Right ventricle myocardium inferior (tissue), 1 donor: ENCODE results near the gene ZNF268. TPM values are rescaled to one million over a fixed set of nuclear protein-coding genes. Genes with fewer than 3 reads are reported as not detected.

ENCODE experiments used
- ATAC-seq: fragments of 200-7000 bp; cut with Tn5 transposase; one replicate; pipeline ENCODE4 v1.9.1; 2020; ENCODE audit warnings: mild to moderate bottlenecking, moderate library complexity
- DNase-seq: peaks from one replicate; pipeline ENCODE4 v3.0.0; 2021; ENCODE audit errors: missing footprints
- intact Hi-C: fragments of 100-400 bp; cut with DNase I; formaldehyde crosslinking; loops from one replicate; pipeline ENCODE4 v1.11.0; 2022
- long read RNA-seq: library from polyadenylated mRNA; unstranded; transcript quantifications from one replicate; pipeline ENCODE4 v2.0.0, GENCODE V29; 2021
- total RNA-seq: library from RNA; stranded (reverse); fragmentation: NEBNext Ultra II Directional; extraction: Animal tissue kit (Norgen Biotek cat#: 25700); gene quantifications from one replicate; pipeline ENCODE4 v1.2.1, GENCODE V29; 2021
- donor health status: DM: no; HTN: yes; CAD: no; lungs with severe emphysema.

Gene ZNF268
- 6.8 TPM for total RNA-seq
- long read RNA-seq, full-length matches to known transcripts, result 14 of 16 reads
- long read RNA-seq, partial matches to known transcripts, result 0 of 16 reads
- long read RNA-seq, other reads (novel, unspliced or antisense), result 2 of 16 reads

DNA sequence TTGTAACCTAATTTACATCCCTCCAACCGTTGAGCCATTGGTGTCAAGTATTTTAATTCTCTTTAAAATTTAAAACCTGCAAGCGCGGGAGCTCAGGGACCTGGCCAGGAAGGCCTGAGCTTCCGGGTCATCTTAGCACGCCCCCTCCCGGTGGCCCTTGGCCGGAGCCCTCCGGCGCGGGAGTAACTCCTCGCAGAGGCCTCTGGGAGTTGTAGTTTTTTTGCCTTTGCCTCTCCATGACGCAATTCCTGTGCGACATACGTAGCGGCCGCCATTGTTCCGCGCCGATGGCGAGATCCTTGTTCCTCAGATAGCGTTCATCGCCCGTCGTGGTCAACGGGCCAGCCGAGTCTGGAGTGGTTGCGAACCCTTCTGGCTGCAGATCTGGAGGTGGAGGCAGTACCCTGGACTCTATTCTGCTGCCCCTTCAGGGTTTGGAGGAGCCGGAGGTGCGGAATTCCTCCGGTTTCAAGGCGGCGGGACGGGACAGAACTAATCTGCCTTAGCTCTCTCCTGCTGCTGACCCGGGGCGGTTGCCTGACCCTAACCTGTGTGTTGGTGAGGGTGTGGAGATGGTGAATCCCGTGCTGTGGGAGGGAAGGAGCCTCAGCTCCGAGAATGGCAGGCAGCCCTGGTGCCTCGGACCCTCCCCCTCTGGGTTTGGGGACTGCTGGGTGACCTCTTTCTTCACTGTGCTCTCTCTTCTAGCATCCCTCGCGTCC is at the start of gene ZNF268:
Gene ZNF268 (plus strand): TSS at position 258 of the 722 bp plus-strand sequence. CDS start 503 bp downstream, outside the sequence.
- peak; percentile 98 for ATAC-seq
- intact Hi-C loops, result loop anchor here (1.0 kb wide), 3 partner anchors 51 to 195 kb away; partner anchors contain the start of genes ZNF10, ZNF140, ZNF26 and ZNF891
- DNase-seq, result peak; percentile 94

DNA sequence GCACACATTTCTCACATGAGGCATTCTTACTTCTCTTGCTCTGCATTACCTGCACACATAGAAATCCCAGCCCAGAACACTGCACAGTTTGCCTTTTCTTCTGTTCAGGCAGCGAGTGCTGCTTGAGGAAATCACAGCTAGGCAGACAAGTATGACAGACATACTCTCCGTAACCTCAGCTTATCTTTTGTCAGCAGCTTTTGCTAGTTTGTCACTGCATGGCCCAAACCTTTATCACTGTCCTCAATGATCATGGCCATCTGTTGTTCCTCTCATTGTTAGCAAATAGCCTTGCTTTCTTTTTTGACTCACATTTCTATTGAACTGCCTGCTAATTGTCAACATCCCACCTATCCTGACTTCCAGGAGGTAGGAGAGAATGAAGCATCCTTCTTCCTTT is 45.5 kb upstream of the ZNF268 start:
- DNase-seq (no peak), ATAC-seq (no peak)
- intact Hi-C loops, result no loop called here

DNA sequence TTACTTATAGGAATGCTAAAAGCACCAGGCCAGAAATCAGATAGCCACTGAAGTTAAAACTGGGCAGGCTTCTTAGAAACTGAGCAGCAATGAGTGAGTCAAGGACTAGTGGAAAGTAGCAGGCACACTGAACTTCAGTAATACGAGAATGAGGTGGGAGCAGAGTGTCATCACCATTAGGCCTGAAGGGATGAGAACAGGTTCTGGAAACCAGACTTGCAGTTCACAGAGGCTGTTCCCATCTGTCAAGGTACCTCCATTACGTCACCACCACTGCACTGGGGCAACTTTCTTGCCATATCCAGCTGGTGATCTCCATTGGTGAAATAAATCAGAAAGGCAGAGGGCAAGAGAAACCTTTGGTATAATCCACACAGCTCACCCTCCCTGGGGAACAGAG is 35.3 kb upstream of the ZNF268 start:
- intact Hi-C loops, result no loop called here
- no peak for ATAC-seq

DNA sequence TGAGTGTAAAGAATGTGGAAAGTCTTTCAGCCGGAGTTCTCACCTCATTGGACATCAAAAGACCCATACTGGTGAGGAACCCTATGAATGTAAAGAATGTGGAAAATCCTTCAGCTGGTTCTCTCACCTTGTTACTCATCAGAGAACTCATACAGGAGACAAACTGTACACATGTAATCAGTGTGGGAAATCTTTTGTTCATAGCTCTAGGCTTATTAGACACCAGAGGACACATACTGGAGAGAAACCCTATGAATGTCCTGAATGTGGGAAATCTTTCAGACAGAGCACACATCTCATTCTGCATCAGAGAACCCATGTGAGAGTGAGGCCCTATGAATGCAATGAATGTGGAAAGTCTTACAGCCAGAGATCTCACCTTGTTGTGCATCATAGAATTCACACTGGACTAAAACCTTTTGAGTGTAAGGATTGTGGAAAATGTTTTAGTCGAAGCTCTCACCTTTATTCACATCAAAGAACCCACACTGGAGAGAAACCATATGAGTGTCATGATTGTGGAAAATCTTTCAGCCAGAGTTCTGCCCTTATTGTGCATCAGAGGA is 25.1 kb upstream of the ZNF268 start:
- no peak for ATAC-seq
- DNase-seq, result no peak
- intact Hi-C loops, result no loop called here

More for the DNA sequence above, 35.3 kb upstream of the ZNF268 start:
- no peak for DNase-seq

DNA sequence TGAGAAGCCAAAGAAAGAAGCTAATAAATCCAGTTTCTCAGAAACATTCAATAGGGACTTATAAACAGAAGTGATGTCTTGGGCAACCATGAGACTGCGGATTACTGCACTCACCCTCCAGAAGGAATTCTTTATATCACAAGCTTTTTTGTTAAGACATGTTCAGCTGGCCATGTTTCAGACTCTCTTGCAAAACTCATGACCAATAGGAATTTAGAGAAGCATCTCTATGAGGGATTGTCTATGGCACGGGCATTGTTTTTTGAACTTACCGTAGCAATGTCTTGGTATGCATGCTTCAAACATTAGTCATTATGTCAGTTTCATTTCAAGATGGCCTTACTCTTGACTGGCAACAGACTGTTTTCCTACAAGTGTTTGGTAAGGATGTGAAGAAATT is 15.5 kb upstream of the ZNF268 start:
- DNase-seq (no peak), ATAC-seq (no peak)
- intact Hi-C loops, result no loop called here

DNA sequence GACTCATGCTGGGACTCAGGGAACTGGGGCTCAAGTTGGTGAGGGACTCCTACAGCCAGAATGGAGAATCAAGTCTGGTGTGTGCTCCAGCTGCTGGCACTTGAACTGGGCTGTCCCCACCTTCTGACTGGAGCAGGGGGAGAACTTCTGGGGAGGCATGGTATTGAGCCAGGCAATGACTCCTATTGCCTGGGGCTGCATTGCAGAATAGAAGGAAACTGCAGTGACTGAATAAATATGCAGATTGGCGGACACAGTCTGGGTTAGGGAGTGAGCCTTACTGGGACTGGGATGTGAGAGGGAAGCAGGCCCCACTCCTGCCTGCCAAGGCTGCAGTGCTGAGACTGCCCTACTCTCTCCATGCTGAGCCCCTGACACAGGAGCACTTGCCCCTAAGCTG is 8.8 kb upstream of the ZNF268 start:
- no peak for ATAC-seq
- no peak for DNase-seq
- intact Hi-C loops, result no loop called here

DNA sequence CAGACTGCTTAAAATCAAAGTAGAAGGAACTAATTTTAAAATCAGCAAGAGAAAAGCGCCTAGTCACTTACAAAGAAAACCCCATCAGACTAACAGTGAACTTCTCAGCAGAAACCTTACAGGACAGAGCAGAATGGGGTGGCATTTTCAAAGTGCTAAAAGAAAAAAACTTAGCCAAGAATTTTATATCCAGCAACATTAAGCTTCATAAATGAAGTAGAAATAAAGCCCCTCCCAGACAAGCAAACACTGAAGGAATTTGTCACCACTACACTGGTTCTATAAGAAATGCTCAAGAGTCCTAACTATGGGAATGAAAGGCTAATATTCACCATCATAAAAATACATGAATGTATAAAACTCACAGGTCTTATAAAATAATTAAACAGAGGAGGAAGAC is 6.4 kb upstream of the ZNF268 start:
- no peak for ATAC-seq
- intact Hi-C loops, result no loop called here
- no peak for DNase-seq

DNA sequence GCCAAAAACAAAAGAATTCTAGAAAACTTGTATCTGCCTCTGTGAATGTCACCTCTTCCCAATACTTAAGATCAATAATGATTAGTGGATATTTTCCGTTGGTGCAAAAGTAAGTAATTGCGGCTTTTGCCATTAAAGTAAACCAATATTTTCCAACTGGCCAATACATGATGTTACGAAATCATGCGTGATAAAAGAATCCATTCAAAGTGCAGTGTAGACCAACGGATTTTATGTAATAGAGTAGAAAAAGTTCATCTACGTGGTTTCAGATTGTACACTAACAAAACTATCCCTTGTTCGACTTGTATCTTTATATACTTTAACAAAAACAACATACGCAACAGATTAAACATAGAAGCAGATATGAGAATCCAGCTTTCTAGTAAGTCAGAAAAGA is 626 bp upstream of the ZNF268 start:
- ATAC-seq (no peak), DNase-seq (no peak)
- intact Hi-C loops, result loop anchor here (1.0 kb wide), 3 partner anchors 50 to 194 kb away; partner anchors contain the start of genes ZNF10, ZNF140, ZNF26 and ZNF891

DNA sequence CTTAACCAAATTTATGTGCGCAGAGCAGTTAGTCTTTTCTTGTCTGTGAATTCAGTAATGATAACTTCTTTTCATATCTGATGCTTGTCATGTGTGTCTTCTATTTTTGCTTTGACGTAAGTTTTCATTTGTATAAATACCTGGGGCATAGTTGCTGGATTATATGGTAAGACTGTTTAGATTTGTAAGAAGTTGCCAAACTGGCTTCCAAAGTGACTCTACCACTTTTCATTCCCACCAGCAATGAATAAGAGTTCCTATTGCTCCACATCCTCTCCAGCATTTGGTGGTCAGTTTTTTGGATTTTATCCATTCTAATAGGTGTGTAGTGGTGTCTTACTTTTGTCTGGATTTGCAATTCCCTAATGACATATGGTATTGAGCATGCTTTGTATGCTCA is 8.9 kb downstream of the ZNF268 start:
- DNase-seq (no peak), ATAC-seq (no peak)
- intact Hi-C loops, result no loop called here

DNA sequence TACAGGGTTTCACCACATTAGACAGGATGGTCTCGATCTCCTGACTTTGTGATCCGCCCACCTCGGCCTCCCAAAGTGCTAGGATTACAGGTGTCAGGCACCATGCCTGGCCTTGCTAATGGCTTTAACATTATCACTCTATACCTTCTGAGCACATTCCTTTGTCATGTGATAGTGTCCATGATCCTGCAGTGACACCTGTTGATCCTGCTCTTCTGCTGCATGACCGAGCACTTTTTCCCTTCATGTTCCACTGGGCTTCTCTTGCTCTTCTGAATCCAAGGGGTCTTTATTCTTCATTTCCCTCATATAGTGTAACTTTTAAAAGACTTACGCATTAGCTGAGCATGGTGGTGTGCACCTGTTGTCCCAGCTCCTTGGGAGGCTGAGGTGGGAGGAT is 11.6 kb downstream of the ZNF268 start:
- DNase-seq (no peak), ATAC-seq (no peak)
- intact Hi-C loops, result no loop called here

DNA sequence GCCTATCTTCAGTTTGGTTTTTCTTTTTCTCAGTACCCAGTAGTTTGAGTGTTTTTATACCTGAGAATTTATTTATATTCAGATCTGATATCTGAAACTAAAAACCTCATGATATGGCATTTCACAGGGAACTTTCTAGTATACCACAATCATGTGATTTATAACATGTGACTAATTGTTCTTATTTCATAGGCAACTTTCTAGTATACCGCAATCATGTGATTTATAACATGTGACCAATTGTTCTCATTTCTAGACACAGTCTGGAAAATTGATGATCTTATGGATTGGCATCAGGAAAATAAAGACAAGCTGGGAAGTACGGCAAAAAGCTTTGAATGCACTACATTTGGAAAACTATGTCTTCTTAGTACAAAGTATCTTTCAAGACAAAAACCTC is 20.6 kb downstream of the ZNF268 start:
- DNase-seq, result no peak

DNA sequence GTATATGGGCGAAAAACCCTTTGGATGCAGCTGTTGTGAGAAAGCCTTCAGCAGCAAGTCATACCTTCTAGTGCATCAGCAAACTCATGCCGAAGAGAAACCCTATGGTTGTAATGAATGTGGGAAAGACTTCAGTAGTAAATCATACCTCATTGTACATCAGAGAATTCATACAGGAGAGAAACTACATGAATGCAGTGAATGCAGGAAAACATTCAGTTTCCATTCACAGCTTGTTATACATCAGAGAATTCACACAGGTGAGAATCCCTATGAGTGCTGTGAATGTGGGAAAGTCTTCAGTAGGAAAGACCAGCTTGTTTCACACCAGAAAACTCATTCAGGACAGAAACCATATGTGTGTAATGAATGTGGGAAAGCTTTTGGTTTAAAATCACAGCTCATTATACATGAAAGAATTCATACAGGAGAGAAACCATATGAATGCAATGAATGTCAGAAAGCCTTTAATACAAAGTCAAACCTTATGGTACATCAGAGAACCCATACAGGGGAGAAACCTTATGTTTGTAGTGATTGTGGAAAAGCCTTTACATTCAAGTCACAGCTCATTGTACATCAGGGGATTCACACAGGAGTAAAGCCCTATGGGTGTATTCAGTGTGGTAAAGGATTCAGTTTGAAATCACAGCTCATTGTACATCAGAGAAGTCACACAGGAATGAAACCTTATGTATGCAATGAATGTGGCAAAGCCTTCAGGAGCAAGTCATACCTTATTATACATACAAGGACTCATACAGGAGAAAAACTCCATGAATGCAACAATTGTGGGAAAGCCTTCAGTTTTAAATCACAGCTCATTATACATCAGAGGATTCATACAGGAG is 21.4 kb downstream of the ZNF268 start:
- no peak for DNase-seq
- ATAC-seq, result no peak
- intact Hi-C loops, result no loop called here

More for the DNA sequence above, 20.6 kb downstream of the ZNF268 start:
- ATAC-seq, result no peak
- intact Hi-C loops, result no loop called here

DNA sequence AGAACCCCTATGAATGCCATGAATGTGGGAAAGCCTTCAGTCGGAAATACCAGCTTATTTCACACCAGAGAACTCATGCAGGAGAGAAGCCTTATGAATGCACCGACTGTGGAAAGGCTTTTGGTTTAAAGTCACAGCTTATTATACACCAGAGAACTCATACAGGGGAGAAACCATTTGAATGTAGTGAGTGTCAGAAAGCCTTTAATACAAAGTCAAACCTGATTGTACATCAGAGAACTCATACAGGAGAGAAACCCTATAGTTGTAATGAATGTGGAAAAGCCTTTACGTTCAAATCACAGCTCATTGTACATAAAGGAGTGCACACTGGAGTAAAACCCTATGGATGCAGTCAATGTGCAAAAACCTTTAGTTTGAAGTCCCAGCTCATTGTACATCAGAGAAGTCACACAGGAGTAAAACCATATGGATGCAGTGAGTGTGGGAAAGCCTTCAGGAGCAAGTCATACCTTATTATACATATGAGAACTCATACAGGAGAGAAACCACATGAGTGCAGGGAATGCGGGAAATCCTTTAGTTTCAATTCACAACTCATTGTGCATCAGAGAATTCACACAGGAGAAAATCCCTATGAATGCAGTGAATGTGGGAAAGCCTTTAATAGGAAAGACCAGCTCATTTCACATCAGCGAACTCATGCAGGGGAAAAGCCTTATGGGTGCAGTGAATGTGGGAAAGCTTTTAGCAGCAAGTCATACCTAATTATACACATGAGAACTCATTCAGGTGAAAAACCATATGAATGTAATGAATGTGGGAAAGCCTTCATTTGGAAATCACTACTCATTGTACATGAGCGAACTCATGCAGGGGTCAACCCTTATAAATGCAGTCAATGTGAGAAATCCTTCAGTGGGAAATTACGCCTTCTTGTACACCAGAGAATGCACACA is 22.3 kb downstream of the ZNF268 start:
- ATAC-seq (no peak), DNase-seq (no peak)
- intact Hi-C loops, result no loop called here

DNA sequence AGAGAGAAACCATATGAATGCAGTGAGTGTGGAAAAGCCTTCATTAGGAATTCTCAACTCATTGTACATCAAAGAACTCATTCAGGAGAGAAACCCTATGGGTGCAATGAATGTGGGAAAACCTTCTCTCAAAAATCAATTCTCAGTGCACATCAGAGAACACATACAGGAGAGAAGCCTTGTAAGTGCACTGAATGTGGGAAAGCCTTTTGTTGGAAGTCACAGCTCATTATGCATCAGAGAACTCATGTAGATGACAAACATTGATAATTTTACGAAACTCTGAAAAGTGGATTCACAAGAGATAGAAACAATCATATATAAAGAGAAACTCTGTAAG is 22.9 kb downstream of the ZNF268 start:
- intact Hi-C loops, result no loop called here
- ATAC-seq, result no peak
- no peak for DNase-seq

DNA sequence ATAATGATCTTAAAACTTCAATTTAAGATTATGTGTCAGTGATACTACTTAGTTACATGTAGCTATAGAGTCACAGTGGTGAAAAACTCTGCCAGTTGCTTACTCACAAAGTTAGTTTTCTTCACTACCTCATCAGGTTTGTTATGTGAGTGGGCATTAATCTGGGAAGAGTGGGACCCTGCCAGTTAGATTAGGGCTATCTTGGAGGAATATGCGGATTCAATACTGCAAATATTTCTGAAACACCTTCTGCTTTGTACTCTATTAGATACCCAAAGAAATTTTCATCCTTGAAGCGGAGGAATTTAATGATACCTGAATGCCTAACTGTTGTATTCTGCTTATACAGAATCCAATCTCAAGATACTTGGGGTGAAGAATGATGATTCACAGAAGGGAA is 25.1 kb downstream of the ZNF268 start:
- intact Hi-C loops, result no loop called here
- ATAC-seq, result no peak
- DNase-seq, result no peak

DNA sequence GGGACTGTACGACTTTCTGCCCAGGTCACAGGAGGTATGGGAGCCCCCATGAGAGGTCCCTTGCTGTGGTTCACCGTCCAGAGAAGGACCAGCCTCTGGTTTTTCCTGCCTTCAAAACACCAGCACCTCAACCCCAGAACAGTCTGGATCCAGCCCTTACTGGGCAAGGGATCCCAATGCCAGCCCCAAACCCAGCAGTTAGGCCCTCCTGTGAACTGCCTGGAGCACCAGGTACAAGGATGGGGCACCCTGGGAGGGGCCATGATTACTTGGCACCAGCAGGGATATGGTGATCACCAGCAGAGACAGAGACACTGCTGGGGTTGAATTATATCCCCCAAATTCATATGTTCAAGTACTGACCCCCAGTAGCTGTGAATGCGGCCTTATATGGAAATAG is 34.4 kb downstream of the ZNF268 start:
- intact Hi-C loops, result no loop called here
- ATAC-seq (no peak), DNase-seq (no peak)

DNA sequence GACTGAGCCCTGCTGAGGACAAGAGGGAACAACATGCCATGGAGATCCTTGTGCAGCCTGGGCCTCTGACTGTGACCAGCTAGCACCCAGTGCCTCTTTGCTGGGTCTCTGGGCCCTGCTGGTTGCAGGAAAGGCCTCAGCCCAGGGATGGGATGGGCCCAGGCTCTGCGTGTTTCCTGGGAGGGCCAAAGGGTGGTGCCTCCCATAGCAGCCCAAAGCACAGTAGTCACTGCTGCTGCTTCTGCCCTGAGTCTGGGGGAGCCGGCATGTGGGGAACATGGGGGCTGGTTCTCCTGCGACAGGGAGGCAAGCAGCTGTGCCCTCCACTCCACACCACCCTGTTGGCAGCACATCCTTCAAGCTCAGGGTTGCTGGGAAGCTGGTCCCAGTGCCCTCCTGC is 35.9 kb downstream of the ZNF268 start:
- intact Hi-C loops, result no loop called here
- ATAC-seq, result no peak
- no peak for DNase-seq

DNA sequence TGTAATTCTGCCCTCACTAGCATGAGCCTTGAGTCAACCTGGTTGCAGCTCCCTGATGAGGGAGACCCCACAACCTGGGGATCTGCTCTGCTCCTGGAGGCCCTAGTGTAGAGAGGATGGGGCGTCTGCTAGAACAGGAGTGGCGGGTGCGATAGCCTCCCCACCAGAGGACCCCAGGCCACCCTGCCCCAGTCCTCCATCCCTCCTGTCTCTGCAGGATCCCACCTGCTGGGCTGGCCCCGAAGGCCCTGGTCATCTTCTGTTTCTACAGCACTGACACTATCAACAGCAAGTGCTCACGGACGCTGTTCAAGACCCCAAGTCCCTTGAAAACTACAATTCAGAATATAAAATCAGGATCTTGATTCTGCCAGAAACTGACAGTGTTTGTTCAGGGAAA is 39.2 kb downstream of the ZNF268 start:
- DNase-seq (no peak), ATAC-seq (no peak)
- intact Hi-C loops, result no loop called here

DNA sequence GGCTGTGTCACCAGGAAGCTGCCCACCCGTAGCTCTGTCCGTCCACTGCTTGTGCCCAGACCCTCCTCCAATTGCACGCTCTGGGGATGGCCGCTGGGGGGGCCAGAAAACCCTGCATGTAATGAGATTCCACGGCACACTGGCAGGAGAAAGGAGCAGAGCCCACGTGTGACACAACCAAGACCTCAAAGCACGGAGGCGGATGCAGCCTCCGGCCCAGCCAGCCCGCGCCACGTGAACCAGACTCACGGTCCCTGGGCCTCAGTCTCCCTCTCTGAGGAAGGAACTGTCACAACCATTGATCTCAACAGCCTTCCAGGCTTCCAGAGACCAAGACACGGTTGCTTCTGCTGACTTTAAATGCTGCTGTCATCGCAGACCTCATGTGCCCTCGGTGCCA is 39.9 kb downstream of the ZNF268 start:
- ATAC-seq, result no peak
- intact Hi-C loops, result no loop called here
- DNase-seq, result no peak
